Activated CD8-positive, alpha-beta memory T cell treated with anti-CD3 and anti-CD28 coated beads for 36 hours (primary cell): ENCODE measurements around the gene RAPSN. TPM values are rescaled to one million over a fixed set of nuclear protein-coding genes. Genes with fewer than 3 reads are reported as not detected.

Source experiments
- CTCF ChIA-PET: fragments of 350-600 bp; sonication (Branson Sonifier 250); formaldehyde crosslinking; loops from one replicate; lab custom pipeline; 2021; ENCODE audit warnings: antibody characterized with exemption; lab: Charles Lee
- POLR2A ChIA-PET: fragments of 350-600 bp; sonication (Branson Sonifier 250); formaldehyde crosslinking; loops from one replicate; lab custom pipeline; 2021; ENCODE audit warnings: antibody characterized with exemption; lab: Charles Lee
- total RNA-seq, 2 experiments: library from RNA; stranded (reverse); gene quantifications; one replicate each; pipeline ENCODE4 v1.2.3, GENCODE V29; 2021

Gene RAPSN
- total RNA-seq, 2 experiments from 2014 or later: 0.27 TPM; not detected in 1

GRCh38 chr11:47387944-47388696, 60.8 kb downstream of the RAPSN start:
- CTCF ChIA-PET: interaction anchor here (3.8 kb wide), 1 partner anchor 14 kb away, joined by 16 read pairs; no protein-coding TSS in a partner anchor
- POLR2A ChIA-PET: interaction anchor here (1.2 kb wide), 1 partner anchor 17 kb away, joined by 3 read pairs; no protein-coding TSS in a partner anchor

Other genes with a start within 250 kb of the RAPSN start
- gene DDB2, start 234.2 kb downstream of the RAPSN start, total RNA-seq: 100 to 1,000 TPM; 138 to 144 TPM
- 10 to 100 TPM; 19.3 to 21.5 TPM for gene ACP2, start 200.3 kb downstream of the RAPSN start, total RNA-seq
- 10 to 100 TPM; 10.1 to 11.2 TPM for gene NR1H3, start 191.1 kb downstream of the RAPSN start, total RNA-seq
- gene MADD, start 179.0 kb downstream of the RAPSN start, total RNA-seq: 10 to 100 TPM; 56.1 to 58.1 TPM
- not detected for gene MYBPC3, start 96.4 kb downstream of the RAPSN start, total RNA-seq
- not detected for gene SPI1, start 70.6 kb downstream of the RAPSN start, total RNA-seq
- gene SLC39A13, start 40.5 kb downstream of the RAPSN start, total RNA-seq: 10 to 100 TPM; 17.3 to 19.2 TPM
- gene PSMC3, start 22.7 kb downstream of the RAPSN start, total RNA-seq: 100 to 1,000 TPM; 188 to 202 TPM
- 100 to 1,000 TPM; 145 to 148 TPM for gene CELF1, start 104.0 kb upstream of the RAPSN start, total RNA-seq
- 10 to 100 TPM; 55.5 to 58.9 TPM for gene PTPMT1, start 116.5 kb upstream of the RAPSN start, total RNA-seq
- gene KBTBD4, start 129.8 kb upstream of the RAPSN start, total RNA-seq: 10 to 100 TPM; 19.5 to 20.3 TPM
- 100 to 1,000 TPM; 145 to 149 TPM for gene NDUFS3, start 129.9 kb upstream of the RAPSN start, total RNA-seq
- gene FAM180B, start 137.5 kb upstream of the RAPSN start, total RNA-seq: under 1 TPM in 1 of 2 experiments, not detected in 1; 0.15 TPM
- not detected for gene C1QTNF4, start 145.3 kb upstream of the RAPSN start, total RNA-seq
- 100 to 1,000 TPM; 142 to 147 TPM for gene MTCH2, start 193.4 kb upstream of the RAPSN start, total RNA-seq